Endometrium (tissue), 2 donors: ENCODE data around the gene LAPTM5.
A peak's percentile ranks its signal among the peaks of the same experiment; 100 is the strongest.

ENCODE experiments used
- FAIRE-seq: peaks from 2 replicates; lab custom pipeline; 2012; peaks lifted over from hg19 to GRCh38; lab: Jason Lieb, UNC
- donor health status: control.
- donor health status: control.

LAPTM5 gene

GRCh38 chr1:30714536-30715090 lies 43.0 kb downstream of the LAPTM5 start:
- FAIRE-seq, result no peak

GRCh38 chr1:30714025-30714424 lies 43.5 kb downstream of the LAPTM5 start:
- no peak for FAIRE-seq

GRCh38 chr1:30713311-30713710 lies 44.3 kb downstream of the LAPTM5 start:
- no peak for FAIRE-seq

GRCh38 chr1:30712583-30712982 lies 45.0 kb downstream of the LAPTM5 start:
- FAIRE-seq, result no peak

GRCh38 chr1:30710407-30710806 lies 47.2 kb downstream of the LAPTM5 start:
- no peak for FAIRE-seq

- FAIRE-seq, result no peak
Measured at GRCh38 chr1:30708361-30708728, 49.2 kb downstream of the LAPTM5 start.

GRCh38 chr1:30707412-30708360 lies 49.9 kb downstream of the LAPTM5 start:
- FAIRE-seq, result peak; percentile 88

GRCh38 chr1:30706528-30706927 lies 51.0 kb downstream of the LAPTM5 start:
- FAIRE-seq, result no peak

GRCh38 chr1:30705698-30706097 lies 51.9 kb downstream of the LAPTM5 start:
- no peak for FAIRE-seq

- FAIRE-seq, result no peak
Measured at GRCh38 chr1:30704765-30705509, 52.6 kb downstream of the LAPTM5 start.

- FAIRE-seq, result no peak
Measured at GRCh38 chr1:30704271-30704670, 53.3 kb downstream of the LAPTM5 start.

- FAIRE-seq, result no peak
Measured at GRCh38 chr1:30702823-30703222, 54.8 kb downstream of the LAPTM5 start.

GRCh38 chr1:30701258-30701633 lies 56.3 kb downstream of the LAPTM5 start:
- FAIRE-seq, result no peak

- no peak for FAIRE-seq
Measured at GRCh38 chr1:30700528-30701257, 56.9 kb downstream of the LAPTM5 start.

- FAIRE-seq, result no peak
Measured at GRCh38 chr1:30699762-30700161, 57.8 kb downstream of the LAPTM5 start.

GRCh38 chr1:30698401-30698981 lies 59.1 kb downstream of the LAPTM5 start:
- no peak for FAIRE-seq

- no peak for FAIRE-seq
Measured at GRCh38 chr1:30697571-30698376, 59.8 kb downstream of the LAPTM5 start.

- FAIRE-seq, result no peak
Measured at GRCh38 chr1:30696831-30697230, 60.7 kb downstream of the LAPTM5 start.

GRCh38 chr1:30695439-30695841 lies 62.1 kb downstream of the LAPTM5 start:
- no peak for FAIRE-seq

GRCh38 chr1:30694280-30695175 lies 63.0 kb downstream of the LAPTM5 start:
- FAIRE-seq, result no peak
